Uterus (tissue), 4 donors: ENCODE results near the gene SEC14L5. TPM values are rescaled to one million over a fixed set of nuclear protein-coding genes. Genes with fewer than 3 reads are reported as not detected.

Experiments
- DNase-seq, 2 donors: peaks; one replicate each; pipeline ENCODE4 v3.0.0-alpha.2; 2019 to 2020
- H3K27ac ChIP-seq, 2 donors: fragments of 200-600 bp; sonication (generic); 1 replicate in 1 of 2; 2 replicates in 1 of 2; pipeline ENCODE4 v1.5.1; 2016 to 2018
- H3K27me3 ChIP-seq, 2 donors: fragments of 200-600 bp; sonication (generic); one replicate each; pipeline ENCODE4 v1.5.1; 2018 to 2019; ENCODE audit warnings: control low read depth in 1 of 2
- H3K36me3 ChIP-seq, 2 donors: fragments of 200-600 bp; sonication (generic); one replicate each; pipeline ENCODE4 v1.5.1; 2019; ENCODE audit warnings: control low read depth in 1 of 2
- H3K4me1 ChIP-seq, 2 donors: fragments of 200-600 bp; sonication (generic); one replicate each; pipeline ENCODE4 v1.5.1; 2018 to 2019; ENCODE audit warnings: control low read depth in 1 of 2
- H3K4me3 ChIP-seq, 2 donors: fragments of 200-600 bp; sonication (generic); 1 replicate in 1 of 2; 2 replicates in 1 of 2; pipeline ENCODE4 v1.5.1; 2018 to 2019; ENCODE audit warnings: mild to moderate bottlenecking in 1 of 2
- H3K9me3 ChIP-seq, 2 donors: fragments of 200-600 bp; sonication (generic); one replicate each; pipeline ENCODE4 v1.5.1; 2019; ENCODE audit warnings: control low read depth in 1 of 2
- CTCF ChIP-seq, 4 experiments: fragments of 200-600 bp in 2 of 4; fragments of 450-650 bp in 2 of 4; sonication (generic) in 2 of 4; IDR thresholded peaks; one replicate each; pipeline ENCODE4 v1.5.1; 2016 to 2019; ENCODE audit warnings: antibody characterized with exemption in 4 of 4, mild to moderate bottlenecking in 2 of 4, moderate library complexity in 1 of 4
- POLR2A ChIP-seq, 2 donors: fragments of 450-650 bp; IDR thresholded peaks; one replicate each; pipeline ENCODE4 v1.6.1; 2016; ENCODE audit warnings: antibody characterized with exemption in 2 of 2, mild to moderate bottlenecking in 1 of 2, moderate library complexity in 1 of 2
- intact Hi-C: fragments of 100-400 bp; cut with DNase I; formaldehyde crosslinking; loops from one replicate; pipeline ENCODE4 v1.15.1; 2023; ENCODE audit warnings: low total_unique reads
- total RNA-seq, 4 donors: library from RNA; depleted of rRNA in 3 of 4; stranded (reverse); fragments of >200 nt in 3 of 4; gene quantifications; one replicate each; pipeline versions ENCODE4 v1.1.0 to v1.2.4, GENCODE V29; 2014 to 2023
- donor health status: DM: yes; HTN: yes; CAD: no.

Gene SEC14L5
- total RNA-seq, 4 donors from 2014 or later = 0.28 to 2.0 TPM; not detected in 2

GRCh38 chr16:4917117-4917516 lies 41.0 kb upstream of the SEC14L5 start:
- H3K9me3 ChIP-seq = no peaks in the 10 kb centered on the region
- no peak for DNase-seq
- H3K4me3 ChIP-seq = no peak overlapping the region
- peak overlapping the region in 1 of 2 donors; percentile 27 for H3K27ac ChIP-seq
- no peaks in the 10 kb centered on the region for H3K4me1 ChIP-seq
- TF ChIP-seq CTCF (IDR thresholded peaks at IDR 0.05) = no peak
- no peak for TF ChIP-seq POLR2A (IDR thresholded peaks at IDR 0.05)
- intact Hi-C loops = no loop called here
- H3K36me3 ChIP-seq = no peaks in the 10 kb centered on the region
- H3K27me3 ChIP-seq = no peaks in the 10 kb centered on the region

GRCh38 chr16:4918781-4919251 lies 39.3 kb upstream of the SEC14L5 start:
- Histone ChIP-seq H3K27me3 (no peaks in the 10 kb centered on the region), H3K27ac (no peak overlapping the region), H3K9me3 (no peaks in the 10 kb centered on the region), H3K4me3 (no peak overlapping the region), H3K4me1 (no peaks in the 10 kb centered on the region), H3K36me3 (no peaks in the 10 kb centered on the region)
- no peak for DNase-seq
- TF ChIP-seq CTCF (IDR thresholded peaks at IDR 0.05) (no peak), POLR2A (IDR thresholded peaks at IDR 0.05) (no peak)
- intact Hi-C loops = no loop called here

GRCh38 chr16:4920826-4921225 lies 37.3 kb upstream of the SEC14L5 start:
- H3K27ac ChIP-seq = no peak overlapping the region
- no peaks in the 10 kb centered on the region for H3K9me3 ChIP-seq
- H3K36me3 ChIP-seq = no peaks in the 10 kb centered on the region
- no peak overlapping the region for H3K4me3 ChIP-seq
- no peak for DNase-seq
- no peak for TF ChIP-seq CTCF (IDR thresholded peaks at IDR 0.05)
- no peak for TF ChIP-seq POLR2A (IDR thresholded peaks at IDR 0.05)
- no peaks in the 10 kb centered on the region for H3K27me3 ChIP-seq
- intact Hi-C loops = no loop called here
- no peaks in the 10 kb centered on the region for H3K4me1 ChIP-seq

- TF ChIP-seq POLR2A (IDR thresholded peaks at IDR 0.05) (no peak), CTCF (IDR thresholded peaks at IDR 0.05) (no peak)
- H3K27me3 ChIP-seq = no peaks in the 10 kb centered on the region
- H3K9me3 ChIP-seq = no peaks in the 10 kb centered on the region
- no peak overlapping the region for H3K27ac ChIP-seq
- intact Hi-C loops = no loop called here
- no peaks in the 10 kb centered on the region for H3K36me3 ChIP-seq
- no peak for DNase-seq
- H3K4me3 ChIP-seq = no peak overlapping the region
- no peaks in the 10 kb centered on the region for H3K4me1 ChIP-seq
Observed at GRCh38 chr16:4922721-4923342, 35.3 kb upstream of the SEC14L5 start.

GRCh38 chr16:4923853-4924252 lies 34.3 kb upstream of the SEC14L5 start:
- TF ChIP-seq CTCF (IDR thresholded peaks at IDR 0.05) (no peak), POLR2A (IDR thresholded peaks at IDR 0.05) (no peak)
- H3K27ac ChIP-seq = no peak overlapping the region
- no peak for DNase-seq
- intact Hi-C loops = no loop called here
- H3K36me3 ChIP-seq = no peaks in the 10 kb centered on the region
- H3K9me3 ChIP-seq = no peaks in the 10 kb centered on the region
- no peaks in the 10 kb centered on the region for H3K4me1 ChIP-seq
- H3K4me3 ChIP-seq = no peak overlapping the region
- H3K27me3 ChIP-seq = no peaks in the 10 kb centered on the region
